MM.1S (cell line): Measurements from ENCODE around the gene PSENEN.

Source experiments
- DNase-seq: peaks from one replicate; pipeline ENCODE4 v3.0.0-alpha.2; 2015
- H2AFZ ChIP-seq: fragments of 300-600 bp; sonication (generic); 2 replicates; pipeline ENCODE4 v1.6.0; 2016; ENCODE audit warnings: antibody characterized with exemption, low read length
- H3F3A ChIP-seq: fragments of 300-600 bp; sonication (generic); 2 replicates; pipeline ENCODE4 v1.6.1; 2016; ENCODE audit warnings: mild to moderate bottlenecking, antibody characterized with exemption, low read length, moderate library complexity, mixed read lengths; ENCODE audit not compliant: insufficient read depth
- H3K27ac ChIP-seq: fragments of 300-600 bp; sonication (generic); 2 replicates; pipeline ENCODE4 v1.5.1; 2016; ENCODE audit warnings: mild to moderate bottlenecking, low read length
- H3K27me3 ChIP-seq: fragments of 300-600 bp; sonication (generic); replicated peaks from 2 replicates; pipeline ENCODE4 v1.6.0; 2016; ENCODE audit warnings: low read length; ENCODE audit not compliant: insufficient read depth
- H3K36me3 ChIP-seq: fragments of 300-600 bp; sonication (generic); replicated peaks from 2 replicates; pipeline ENCODE4 v1.6.1; 2016; ENCODE audit warnings: mild to moderate bottlenecking, low read length, mixed read lengths; ENCODE audit not compliant: insufficient read depth
- H3K4me1 ChIP-seq: fragments of 300-600 bp; sonication (generic); 2 replicates; pipeline ENCODE4 v1.6.1; 2016; ENCODE audit warnings: low read length, mixed read lengths
- H3K4me2 ChIP-seq: fragments of 300-600 bp; sonication (generic); 2 replicates; pipeline ENCODE4 v1.6.0; 2016; ENCODE audit warnings: low read depth, low read length
- H3K4me3 ChIP-seq: fragments of 300-600 bp; sonication (generic); 2 replicates; pipeline ENCODE4 v1.5.1; 2016; ENCODE audit warnings: low read length, mixed read lengths
- H3K79me2 ChIP-seq: fragments of 300-600 bp; sonication (generic); 2 replicates; pipeline ENCODE4 v1.6.1; 2016; ENCODE audit warnings: mixed run types, low read length, mixed read lengths
- H3K9ac ChIP-seq: fragments of 300-600 bp; sonication (generic); 2 replicates; pipeline ENCODE4 v1.6.1; 2016; ENCODE audit warnings: low read length, mixed read lengths
- H3K9me2 ChIP-seq: fragments of 300-600 bp; sonication (generic); replicated peaks from 2 replicates; pipeline ENCODE4 v1.6.1; 2016; ENCODE audit warnings: mild to moderate bottlenecking, low read length, mixed read lengths; ENCODE audit not compliant: insufficient read depth
- H3K9me3 ChIP-seq: fragments of 300-600 bp; sonication (generic); replicated peaks from 2 replicates; pipeline ENCODE4 v1.6.1; 2016; ENCODE audit warnings: mild to moderate bottlenecking, low read length, mixed read lengths; ENCODE audit not compliant: insufficient read depth
- H4K20me1 ChIP-seq: fragments of 300-600 bp; sonication (generic); 2 replicates; pipeline ENCODE4 v1.6.1; 2016; ENCODE audit warnings: mild to moderate bottlenecking, low read length, moderate library complexity, mixed read lengths; ENCODE audit not compliant: insufficient read depth
- CTCF ChIP-seq: fragments of 300-600 bp; sonication (generic); IDR thresholded peaks from 2 replicates; pipeline ENCODE4 v1.5.1; 2016; ENCODE audit warnings: antibody characterized with exemption, low read length, mixed read lengths
- EZH2 ChIP-seq: fragments of 300-600 bp; sonication (generic); optimal IDR thresholded peaks from 2 replicates; pipeline ENCODE3; 2017; ENCODE audit warnings: low read depth, mild to moderate bottlenecking, antibody characterized with exemption, low read length, mixed read lengths
- EZH2phosphoT487 ChIP-seq: fragments of 300-600 bp; sonication (generic); IDR thresholded peaks from 2 replicates; pipeline ENCODE4 v1.6.1; 2018; ENCODE audit warnings: antibody characterized with exemption, low read length

Gene PSENEN

GRCh38 chr19:35717665-35718344 lies 27.6 kb upstream of the PSENEN start, which contains the start of gene KMT2B:
KMT2B (plus strand) TSS chr19:35718003; CDS start chr19:35718019, 16 bp downstream.
- DNase-seq = no peak
- Histone ChIP-seq H3K9me2 (no peaks in the 10 kb centered on the region), H2AFZ (peak within 1 kb of the TSS; percentile 98), H3K79me2 (peaks cover 40% of the 10 kb centered on the region), H3K4me2 (peak within 1 kb of the TSS; percentile 93), H3K36me3 (no peaks in the 10 kb centered on the region), H3K4me1 (peaks cover 9% of the 10 kb centered on the region; the same call in 1 of the 2 replicates), H4K20me1 (no peaks in the 10 kb centered on the region), H3K27me3 (peaks cover 14% of the 10 kb centered on the region), H3K9me3 (no peaks in the 10 kb centered on the region), H3F3A (peaks cover 7% of the 10 kb centered on the region; the same call in 1 of the 2 replicates), H3K9ac (peak within 1 kb of the TSS; percentile 78), H3K4me3 (peak within 1 kb of the TSS; percentile 72), H3K27ac (peak within 1 kb of the TSS; percentile 51; the same call in 1 of the 2 replicates)
- TF ChIP-seq CTCF (no peak), EZH2 (no peak), EZH2phosphoT487 (no peak)

DNA sequence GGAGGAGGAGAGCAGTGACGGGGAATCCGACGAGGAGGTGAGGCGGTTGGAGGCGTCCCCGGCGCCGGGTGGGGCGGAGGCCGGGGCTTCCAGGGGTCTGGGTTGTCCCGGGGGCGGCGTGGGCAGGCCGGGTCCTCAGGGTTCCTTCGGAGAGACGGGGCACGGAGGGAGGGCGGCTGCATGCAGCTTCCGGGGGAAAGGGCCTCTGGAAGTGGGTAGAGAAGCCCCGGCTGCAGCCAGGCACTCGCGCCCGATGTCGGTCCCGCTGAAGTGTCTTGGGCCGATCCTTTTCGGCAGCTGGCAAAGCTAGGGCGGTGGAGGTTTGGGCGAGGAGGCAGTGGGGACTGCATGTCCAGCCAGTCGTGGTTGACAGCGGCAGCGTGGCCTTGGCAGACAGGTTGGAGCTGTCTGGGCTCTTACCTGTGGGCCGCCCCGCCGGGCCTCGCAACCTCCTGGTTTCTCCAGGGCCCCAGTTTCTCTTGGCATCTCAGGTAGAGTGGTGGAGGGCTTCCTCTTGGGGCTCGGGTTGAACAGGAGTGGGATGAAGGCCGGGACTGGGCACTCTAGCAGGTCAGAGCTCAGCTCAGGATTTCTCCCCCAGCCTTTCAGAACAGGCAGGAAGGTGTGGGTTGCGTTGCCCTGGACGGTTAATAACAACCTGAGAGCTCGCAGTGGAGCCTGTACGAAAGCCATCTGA lies 27.0 kb upstream of the PSENEN start:
- Histone ChIP-seq H3F3A (peaks cover 7% of the 10 kb centered on the region; the same call in 1 of the 2 replicates), H3K4me2 (peak overlapping the region; percentile 83), H4K20me1 (no peaks in the 10 kb centered on the region), H3K4me1 (peaks cover 9% of the 10 kb centered on the region; the same call in 1 of the 2 replicates), H3K9me2 (no peaks in the 10 kb centered on the region), H3K27me3 (peaks cover 11% of the 10 kb centered on the region), H3K79me2 (peaks cover 40% of the 10 kb centered on the region), H3K36me3 (no peaks in the 10 kb centered on the region), H3K9ac (peak overlapping the region; percentile 78), H3K4me3 (peak overlapping the region; percentile 72), H3K9me3 (no peaks in the 10 kb centered on the region), H2AFZ (0 out of 2 replicates have a peak overlapping the region, but pooled peaks have one; percentile 0), H3K27ac (peak overlapping the region; percentile 51; the same call in 1 of the 2 replicates)
- peak; percentile 46 for DNase-seq
- no peak for TF ChIP-seq CTCF

GRCh38 chr19:35719402-35720162 lies 25.9 kb upstream of the PSENEN start:
- Histone ChIP-seq H3K27ac (no peak overlapping the region), H3K9me2 (no peaks in the 10 kb centered on the region), H3K79me2 (peaks cover 40% of the 10 kb centered on the region), H3F3A (peaks cover 7% of the 10 kb centered on the region; the same call in 1 of the 2 replicates), H3K4me1 (peaks cover 9% of the 10 kb centered on the region; the same call in 1 of the 2 replicates), H3K27me3 (peaks cover 1% of the 10 kb centered on the region; the same call in 1 of the 2 replicates), H3K36me3 (no peaks in the 10 kb centered on the region), H3K9me3 (no peaks in the 10 kb centered on the region), H4K20me1 (no peaks in the 10 kb centered on the region), H3K9ac (peak overlapping the region; percentile 78; the same call in 1 of the 2 replicates), H3K4me2 (peak overlapping the region; percentile 83; the same call in 1 of the 2 replicates), H3K4me3 (no peak overlapping the region), H2AFZ (no peak overlapping the region)
- no peak for TF ChIP-seq CTCF
- TF ChIP-seq EZH2phosphoT487 = no peak
- TF ChIP-seq EZH2 = no peak
- DNase-seq = no peak
